ENCODE measurements around the gene ZDHHC20. TPM values are rescaled to one million over a fixed set of nuclear protein-coding genes. Genes with fewer than 3 reads are reported as not detected.

The ZDHHC20 gene
- total RNA-seq, 1 donor from 2014 or later = 175 TPM

DNA sequence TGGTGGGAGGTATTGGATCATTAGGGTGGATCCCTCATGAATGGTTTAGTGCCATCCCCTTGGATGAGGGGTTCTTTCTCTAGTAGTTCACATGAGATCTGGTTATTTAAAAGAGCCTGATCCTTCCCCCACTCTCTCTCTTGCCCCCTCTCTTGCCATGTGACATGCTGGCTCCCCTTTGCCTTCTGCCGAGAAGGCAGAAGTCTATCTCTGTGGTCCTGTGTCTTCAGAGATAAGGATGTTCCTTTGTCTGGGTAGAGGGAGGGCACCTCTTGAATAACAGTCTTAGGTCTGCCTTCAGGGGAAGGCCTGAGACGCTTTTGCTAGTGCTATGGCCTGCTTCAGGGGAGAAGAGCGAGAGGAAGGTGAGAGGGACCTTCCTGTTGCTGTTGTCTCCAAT, 2.0 kb upstream of the ZDHHC20 start:
- peaks cover 13% of the 10 kb centered on the region for H4K20me1 ChIP-seq (ENCODE audit: low read depth)
- no peaks in the 10 kb centered on the region for H3K27me3 ChIP-seq
- Mint-ChIP-seq H3K4me3 (peak overlapping the region; percentile 41), H3K9me3 (peaks cover 6% of the 10 kb centered on the region), H3K27me3 (ENCODE audit: insufficient read depth, low read depth) (peaks cover 8% of the 10 kb centered on the region), H3K36me3 (peaks cover 5% of the 10 kb centered on the region), H3K27ac (no peak overlapping the region), H3K4me1 (peaks cover 22% of the 10 kb centered on the region)
- H3K79me2 ChIP-seq (ENCODE audit: low read depth) = peaks cover 29% of the 10 kb centered on the region
- no peak overlapping the region for H3K4me3 ChIP-seq
- H3K9ac ChIP-seq = no peak overlapping the region
- H3F3A ChIP-seq (ENCODE audit: low read depth) = peaks cover 28% of the 10 kb centered on the region
- H2AFZ ChIP-seq (replicated peaks) = no peak overlapping the region
- no peak overlapping the region for H3K27ac ChIP-seq
- H3K9me3 ChIP-seq (ENCODE audit: low read depth) = no peaks in the 10 kb centered on the region
- no peaks in the 10 kb centered on the region for H3K36me3 ChIP-seq
- peaks cover 36% of the 10 kb centered on the region for H3K4me1 ChIP-seq
- TF ChIP-seq, protein P1, sequence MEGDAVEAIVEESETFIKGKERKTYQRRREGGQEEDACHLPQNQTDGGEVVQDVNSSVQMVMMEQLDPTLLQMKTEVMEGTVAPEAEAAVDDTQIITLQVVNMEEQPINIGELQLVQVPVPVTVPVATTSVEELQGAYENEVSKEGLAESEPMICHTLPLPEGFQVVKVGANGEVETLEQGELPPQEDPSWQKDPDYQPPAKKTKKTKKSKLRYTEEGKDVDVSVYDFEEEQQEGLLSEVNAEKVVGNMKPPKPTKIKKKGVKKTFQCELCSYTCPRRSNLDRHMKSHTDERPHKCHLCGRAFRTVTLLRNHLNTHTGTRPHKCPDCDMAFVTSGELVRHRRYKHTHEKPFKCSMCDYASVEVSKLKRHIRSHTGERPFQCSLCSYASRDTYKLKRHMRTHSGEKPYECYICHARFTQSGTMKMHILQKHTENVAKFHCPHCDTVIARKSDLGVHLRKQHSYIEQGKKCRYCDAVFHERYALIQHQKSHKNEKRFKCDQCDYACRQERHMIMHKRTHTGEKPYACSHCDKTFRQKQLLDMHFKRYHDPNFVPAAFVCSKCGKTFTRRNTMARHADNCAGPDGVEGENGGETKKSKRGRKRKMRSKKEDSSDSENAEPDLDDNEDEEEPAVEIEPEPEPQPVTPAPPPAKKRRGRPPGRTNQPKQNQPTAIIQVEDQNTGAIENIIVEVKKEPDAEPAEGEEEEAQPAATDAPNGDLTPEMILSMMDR (IDR thresholded peaks at IDR 0.05) = no peak
- TF ChIP-seq EZH2 (IDR thresholded peaks at IDR 0.05) = no peak
- no peak for TF ChIP-seq EZH2phosphoT487 (IDR thresholded peaks at IDR 0.05)
- no peak overlapping the region for H3K4me2 ChIP-seq
- DNase-seq (ENCODE audit: low spot score) = no peak

DNA sequence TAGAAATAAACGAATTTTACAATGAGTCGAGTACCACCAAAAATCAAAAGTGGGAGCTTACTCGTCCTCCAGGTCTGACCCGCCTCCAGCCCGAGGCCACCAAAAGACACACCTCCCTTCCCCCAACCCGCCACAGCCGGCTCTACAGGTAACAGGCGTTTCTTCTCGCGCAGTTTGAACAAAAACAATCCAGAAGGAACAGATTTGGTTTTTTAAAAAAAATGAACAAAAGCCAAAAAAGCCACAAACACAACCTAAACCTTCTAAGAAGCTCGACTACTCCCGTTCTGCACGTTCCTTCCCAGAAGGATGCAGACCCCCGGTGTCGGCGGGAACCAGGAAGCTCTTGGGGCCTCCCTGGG, 671 bp downstream of the ZDHHC20 start:
- H3K79me2 ChIP-seq (ENCODE audit: low read depth) = peaks cover 56% of the 10 kb centered on the region
- TF ChIP-seq EZH2 (IDR thresholded peaks at IDR 0.05) (no peak), EZH2phosphoT487 (IDR thresholded peaks at IDR 0.05) (no peak)
- TF ChIP-seq, protein P1 (IDR thresholded peaks at IDR 0.05) = no peak

DNA sequence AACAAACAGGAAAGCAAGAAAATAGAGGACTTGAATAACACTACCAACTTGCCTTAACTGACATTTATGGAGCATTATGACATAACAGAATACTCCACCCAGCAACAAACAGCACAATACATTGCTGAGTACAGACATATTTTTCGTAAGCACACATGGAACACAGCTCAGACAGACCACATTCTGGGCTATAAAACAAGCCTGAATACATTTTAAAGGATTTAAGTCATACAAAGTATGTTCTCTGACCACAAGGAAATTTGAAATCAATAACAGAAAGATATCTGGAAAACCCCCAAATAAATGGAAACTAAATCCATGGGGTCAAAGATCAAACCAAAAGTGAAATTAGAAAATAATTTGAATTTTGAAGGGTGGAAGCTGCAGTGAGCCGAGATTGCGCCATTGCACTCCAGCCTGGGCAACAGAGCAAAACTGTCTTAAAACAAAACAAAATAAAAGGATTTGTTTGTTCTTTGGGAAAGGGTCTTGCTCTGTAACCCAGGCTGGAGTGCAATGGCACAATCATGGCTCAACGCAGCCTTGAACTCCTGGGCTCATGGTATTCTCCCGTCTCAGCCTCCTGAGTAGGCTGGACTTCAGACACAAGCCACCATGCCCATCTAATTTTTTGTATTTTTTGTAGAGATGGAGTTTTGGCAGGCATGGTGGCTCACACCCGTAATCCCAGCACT, 5.6 kb downstream of the ZDHHC20 start:
- Histone ChIP-seq H3K9me3 (ENCODE audit: low read depth) (peaks cover 8% of the 10 kb centered on the region), H3K27me3 (no peaks in the 10 kb centered on the region), H3K79me2 (ENCODE audit: low read depth) (peaks cover 95% of the 10 kb centered on the region), H4K20me1 (ENCODE audit: low read depth) (peaks cover 13% of the 10 kb centered on the region), H3F3A (ENCODE audit: low read depth) (peaks cover 2% of the 10 kb centered on the region), H3K4me2 (no peak overlapping the region), H3K4me3 (no peak overlapping the region), H3K4me1 (peaks cover 17% of the 10 kb centered on the region), H3K27ac (no peak overlapping the region), H3K36me3 (no peaks in the 10 kb centered on the region), H2AFZ (replicated peaks) (no peak overlapping the region), H3K9ac (no peak overlapping the region)
- Mint-ChIP-seq H3K4me1 (peaks cover 16% of the 10 kb centered on the region), H3K27me3 (ENCODE audit: insufficient read depth, low read depth) (peaks cover 7% of the 10 kb centered on the region), H3K9me3 (peaks cover 47% of the 10 kb centered on the region), H3K4me3 (no peak overlapping the region), H3K27ac (no peak overlapping the region), H3K36me3 (peaks cover 42% of the 10 kb centered on the region)
- DNase-seq (ENCODE audit: low spot score) = no peak
- TF ChIP-seq, protein P1 (IDR thresholded peaks at IDR 0.05) = no peak
- TF ChIP-seq EZH2phosphoT487 (IDR thresholded peaks at IDR 0.05) = no peak
- TF ChIP-seq EZH2 (IDR thresholded peaks at IDR 0.05) = no peak

More for the DNA sequence above, 671 bp downstream of the ZDHHC20 start:
- Histone ChIP-seq H3K9ac (peak overlapping the region; percentile 92), H4K20me1 (ENCODE audit: low read depth) (peaks cover 13% of the 10 kb centered on the region), H3K4me1 (peaks cover 19% of the 10 kb centered on the region), H2AFZ (replicated peaks) (peak overlapping the region; percentile 96), H3K4me3 (peak overlapping the region; percentile 100), H3K4me2 (peak overlapping the region; percentile 78), H3K36me3 (no peaks in the 10 kb centered on the region), H3F3A (ENCODE audit: low read depth) (peaks cover 14% of the 10 kb centered on the region), H3K9me3 (ENCODE audit: low read depth) (no peaks in the 10 kb centered on the region), H3K27ac (peak overlapping the region; percentile 90), H3K27me3 (no peaks in the 10 kb centered on the region)
- Mint-ChIP-seq H3K4me1 (peaks cover 16% of the 10 kb centered on the region), H3K9me3 (peaks cover 22% of the 10 kb centered on the region), H3K27ac (peak overlapping the region; percentile 69), H3K36me3 (peaks cover 20% of the 10 kb centered on the region), H3K4me3 (peak overlapping the region; percentile 93), H3K27me3 (ENCODE audit: insufficient read depth, low read depth) (peaks cover 9% of the 10 kb centered on the region)
- peak; percentile 62 for DNase-seq (ENCODE audit: low spot score)

All from neural progenitor cell (in vitro differentiated cells).